ENCODE data around the gene PHLDB1.

The PHLDB1 gene

GRCh38 chr11:118638726-118639125 is 31.3 kb downstream of the PHLDB1 start:
- no peak for DNase-seq (ENCODE audit: low read depth in 2 of 2)

GRCh38 chr11:118639899-118640298 is 32.5 kb downstream of the PHLDB1 start:
- DNase-seq (ENCODE audit: low read depth in 2 of 2) = no peak

- DNase-seq (ENCODE audit: low read depth in 2 of 2) = no peak
Measured at GRCh38 chr11:118640332-118641154, 33.1 kb downstream of the PHLDB1 start.

- DNase-seq (ENCODE audit: low read depth in 2 of 2) = no peak
Measured at GRCh38 chr11:118641397-118642019, 34.1 kb downstream of the PHLDB1 start.

- DNase-seq (ENCODE audit: low read depth in 2 of 2) = no peak
Measured at GRCh38 chr11:118643142-118643994, 36.0 kb downstream of the PHLDB1 start.

GRCh38 chr11:118643995-118644345 is 36.6 kb downstream of the PHLDB1 start:
- no peak for DNase-seq (ENCODE audit: low read depth in 2 of 2)

- no peak for DNase-seq (ENCODE audit: low read depth in 2 of 2)
Measured at GRCh38 chr11:118644496-118644895, 37.1 kb downstream of the PHLDB1 start.

- no peak for DNase-seq (ENCODE audit: low read depth in 2 of 2)
Measured at GRCh38 chr11:118645066-118645715, 37.8 kb downstream of the PHLDB1 start.

- no peak for DNase-seq (ENCODE audit: low read depth in 2 of 2)
Measured at GRCh38 chr11:118646393-118646792, 39.0 kb downstream of the PHLDB1 start.

GRCh38 chr11:118648291-118648690 is 40.9 kb downstream of the PHLDB1 start:
- no peak for DNase-seq (ENCODE audit: low read depth in 2 of 2)

- DNase-seq (ENCODE audit: low read depth in 2 of 2) = no peak
Measured at GRCh38 chr11:118649941-118650340, 42.5 kb downstream of the PHLDB1 start.

- no peak for DNase-seq (ENCODE audit: low read depth in 2 of 2)
Measured at GRCh38 chr11:118650366-118650765, 43.0 kb downstream of the PHLDB1 start.

- DNase-seq (ENCODE audit: low read depth in 2 of 2) = no peak
Measured at GRCh38 chr11:118651820-118652219, 44.4 kb downstream of the PHLDB1 start.

- DNase-seq (ENCODE audit: low read depth in 2 of 2) = no peak
Measured at GRCh38 chr11:118652681-118653181, 45.3 kb downstream of the PHLDB1 start.

GRCh38 chr11:118653684-118654390 is 46.4 kb downstream of the PHLDB1 start:
- DNase-seq (ENCODE audit: low read depth in 2 of 2) = no peak

- no peak for DNase-seq (ENCODE audit: low read depth in 2 of 2)
Measured at GRCh38 chr11:118655486-118656190, 48.2 kb downstream of the PHLDB1 start.

GRCh38 chr11:118656563-118657165 is 49.2 kb downstream of the PHLDB1 start:
- no peak for DNase-seq (ENCODE audit: low read depth in 2 of 2)

- no peak for DNase-seq (ENCODE audit: low read depth in 2 of 2)
Measured at GRCh38 chr11:118657238-118657637, 49.8 kb downstream of the PHLDB1 start.

GRCh38 chr11:118657709-118658428 is 50.5 kb downstream of the PHLDB1 start:
- DNase-seq (ENCODE audit: low read depth in 2 of 2) = no peak
